GM13977 (cell line): ENCODE data around the gene UGT1A5.

ENCODE experiments used
- DNase-seq: peaks from one replicate; pipeline ENCODE4 v3.0.0; 2012; ENCODE audit warnings: low spot score
- in situ Hi-C: fragments of 300-500 bp; cut with MboI; formaldehyde crosslinking; loops from one replicate; pipeline ENCODE4 v1.12.0; 2022; ENCODE audit warnings: low sequenced_read_pairs, low pct_unique_long_range_greater_than_20kb, mixed read lengths, inconsistent platforms; ENCODE audit not compliant: unreplicated experiment
- TF ChIP-seq, protein P1 (sequence below): IDR thresholded peaks from 2 replicates; pipeline ENCODE4 v1.5.1; 2012; ENCODE audit warnings: mild to moderate bottlenecking, control low read depth; ENCODE audit not compliant: insufficient read depth; ENCODE audit errors: extremely low read depth, missing control alignments

The UGT1A5 gene

DNA sequence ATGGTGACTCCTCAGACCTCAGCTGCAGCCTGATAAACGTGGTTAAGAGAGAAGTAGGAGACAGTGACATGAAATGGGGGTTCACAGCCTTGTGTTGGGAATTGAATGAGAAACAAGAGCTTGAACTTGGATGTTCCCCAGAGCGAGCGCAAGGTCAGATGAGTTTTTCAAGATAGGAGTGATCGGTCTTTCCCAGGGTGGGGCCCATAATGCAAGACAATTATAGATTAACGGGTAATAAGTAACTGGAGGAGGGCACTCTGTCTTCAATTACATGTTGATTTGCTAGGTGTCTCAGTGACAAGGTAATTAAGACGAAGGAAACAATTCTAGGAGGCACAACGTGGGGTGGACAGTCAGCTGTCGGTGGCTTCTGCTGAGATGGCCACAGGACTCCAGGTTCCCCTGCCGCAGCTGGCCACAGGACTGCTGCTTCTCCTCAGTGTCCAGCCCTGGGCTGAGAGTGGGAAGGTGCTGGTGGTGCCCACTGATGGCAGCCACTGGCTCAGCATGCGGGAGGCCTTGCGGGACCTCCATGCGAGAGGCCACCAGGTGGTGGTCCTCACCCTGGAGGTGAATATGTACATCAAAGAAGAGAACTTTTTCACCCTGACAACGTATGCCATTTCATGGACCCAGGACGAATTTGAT, at the start of gene UGT1A5:
UGT1A5 (plus strand) TSS at position 297 of the 651 bp plus-strand sequence; CDS start at position 382, 85 bp downstream.
- TF ChIP-seq, protein P1, sequence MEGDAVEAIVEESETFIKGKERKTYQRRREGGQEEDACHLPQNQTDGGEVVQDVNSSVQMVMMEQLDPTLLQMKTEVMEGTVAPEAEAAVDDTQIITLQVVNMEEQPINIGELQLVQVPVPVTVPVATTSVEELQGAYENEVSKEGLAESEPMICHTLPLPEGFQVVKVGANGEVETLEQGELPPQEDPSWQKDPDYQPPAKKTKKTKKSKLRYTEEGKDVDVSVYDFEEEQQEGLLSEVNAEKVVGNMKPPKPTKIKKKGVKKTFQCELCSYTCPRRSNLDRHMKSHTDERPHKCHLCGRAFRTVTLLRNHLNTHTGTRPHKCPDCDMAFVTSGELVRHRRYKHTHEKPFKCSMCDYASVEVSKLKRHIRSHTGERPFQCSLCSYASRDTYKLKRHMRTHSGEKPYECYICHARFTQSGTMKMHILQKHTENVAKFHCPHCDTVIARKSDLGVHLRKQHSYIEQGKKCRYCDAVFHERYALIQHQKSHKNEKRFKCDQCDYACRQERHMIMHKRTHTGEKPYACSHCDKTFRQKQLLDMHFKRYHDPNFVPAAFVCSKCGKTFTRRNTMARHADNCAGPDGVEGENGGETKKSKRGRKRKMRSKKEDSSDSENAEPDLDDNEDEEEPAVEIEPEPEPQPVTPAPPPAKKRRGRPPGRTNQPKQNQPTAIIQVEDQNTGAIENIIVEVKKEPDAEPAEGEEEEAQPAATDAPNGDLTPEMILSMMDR, result no peak
- in situ Hi-C loops, result loop anchor here (25.0 kb wide), 1 partner anchor 225 kb away; no protein-coding TSS in a partner anchor
- DNase-seq, result no peak

DNA sequence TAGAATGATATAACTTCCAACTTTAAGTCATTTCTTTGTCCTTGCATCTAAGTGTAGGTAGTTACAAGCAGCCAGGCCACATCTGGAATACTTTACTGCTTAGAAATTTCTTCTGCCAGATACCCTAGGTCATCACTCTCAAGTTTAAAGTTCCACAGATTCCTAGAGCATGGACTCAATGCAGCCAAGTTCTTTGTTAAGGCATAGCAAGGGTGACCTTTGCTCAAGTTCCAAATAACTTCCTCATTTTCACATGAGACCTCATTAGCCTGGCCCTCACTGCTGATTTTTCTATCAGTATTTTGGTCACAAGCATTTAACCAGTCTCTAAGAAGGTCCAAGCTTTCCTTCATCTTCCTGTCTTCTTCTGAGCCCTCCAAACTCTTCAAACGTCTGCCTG, 48.8 kb upstream of the UGT1A5 start:
- TF ChIP-seq, protein P1, result no peak
- DNase-seq, result no peak
- in situ Hi-C loops, result no loop called here

DNA sequence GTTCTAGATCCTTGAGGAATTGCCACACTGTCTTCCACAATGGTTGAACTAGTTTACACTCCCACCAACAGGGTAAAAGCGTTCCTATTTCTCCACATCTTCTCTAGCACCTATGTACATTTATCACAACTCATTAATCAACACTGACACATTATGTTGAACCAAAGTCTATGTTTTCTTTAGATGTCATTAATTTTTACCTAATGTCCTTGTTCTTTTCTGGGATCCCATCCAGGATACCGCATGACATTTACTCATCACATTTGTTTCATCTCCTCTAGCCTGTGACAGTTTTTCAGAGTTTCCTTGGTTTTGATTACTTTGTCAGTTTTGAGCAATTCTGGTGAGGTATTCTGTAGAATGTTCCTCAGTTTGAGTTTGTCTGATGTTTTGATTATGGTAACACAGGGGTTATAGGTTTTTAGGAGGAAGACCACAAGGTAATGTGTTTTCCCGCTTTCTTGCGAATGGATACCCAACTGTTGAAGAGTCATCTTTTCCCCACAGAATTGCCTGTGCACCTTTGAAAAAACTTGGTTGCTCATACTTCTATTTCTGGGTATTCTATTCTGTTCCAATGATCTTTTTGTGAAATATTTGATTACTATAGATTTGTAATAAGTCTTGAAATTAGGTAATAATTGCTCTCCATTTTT, 44.0 kb upstream of the UGT1A5 start:
- no peak for DNase-seq
- in situ Hi-C loops, result no loop called here
- TF ChIP-seq, protein P1, result no peak

DNA sequence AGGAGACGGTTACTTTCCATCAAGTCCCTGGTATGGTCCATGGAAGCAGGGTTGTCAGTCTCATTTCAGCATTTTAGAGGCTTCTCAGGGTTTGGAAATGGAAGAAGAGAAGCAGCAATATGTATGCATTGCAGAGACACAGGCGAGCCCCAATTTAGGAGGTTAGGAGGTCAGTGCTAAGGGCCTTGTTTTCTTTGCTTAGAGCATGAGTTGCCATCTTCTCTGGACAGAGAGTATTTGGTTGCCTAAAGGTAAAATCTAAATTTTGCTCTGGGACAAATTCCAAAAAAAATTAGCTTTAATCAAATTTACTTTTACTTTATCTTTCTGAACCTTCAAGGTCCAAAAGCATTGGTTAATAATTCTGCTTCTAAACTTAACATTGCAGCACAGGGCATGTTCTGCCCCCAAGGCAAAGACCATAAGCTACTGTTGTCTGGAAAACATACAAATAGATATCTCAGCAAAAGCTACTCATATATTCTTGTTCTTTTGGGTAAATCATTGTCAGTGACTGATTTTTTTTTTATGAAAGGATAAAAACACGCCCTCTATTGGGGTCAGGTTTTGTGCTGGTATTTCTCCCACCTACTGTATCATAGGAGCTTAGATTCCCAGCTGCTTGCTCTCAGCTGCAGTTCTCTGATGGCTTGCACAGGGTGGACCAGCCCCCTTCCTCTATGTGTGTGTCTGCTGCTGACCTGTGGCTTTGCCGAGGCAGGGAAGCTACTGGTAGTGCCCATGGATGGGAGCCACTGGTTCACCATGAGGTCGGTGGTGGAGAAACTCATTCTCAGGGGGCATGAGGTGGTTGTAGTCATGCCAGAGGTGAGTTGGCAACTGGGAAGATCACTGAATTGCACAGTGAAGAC, 41.2 kb upstream of the UGT1A5 start, which contains the start of gene UGT1A9:
UGT1A9 (plus strand) TSS at position 609 of the 872 bp plus-strand sequence; CDS start at position 646, 37 bp downstream.
- TF ChIP-seq, protein P1, result no peak
- no peak for DNase-seq
- in situ Hi-C loops, result no loop called here

DNA sequence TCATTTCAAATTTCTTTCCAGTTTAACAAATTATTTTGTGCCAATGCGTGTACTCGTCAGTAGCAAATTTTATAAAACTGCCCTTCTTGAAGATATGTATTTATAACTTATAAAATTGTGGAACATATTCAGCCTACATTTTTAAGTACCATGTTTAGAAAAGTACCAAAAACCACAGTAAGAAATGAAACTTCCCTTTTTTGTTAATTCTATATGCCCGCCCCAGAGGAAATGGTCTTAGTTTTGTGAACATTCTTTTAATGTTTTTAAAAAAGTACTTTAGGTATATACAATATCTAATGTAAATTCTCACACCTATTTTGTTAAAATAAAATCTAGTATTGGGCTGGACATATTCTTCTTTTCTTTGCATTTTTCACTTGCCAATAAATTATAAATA, 39.8 kb upstream of the UGT1A5 start:
- in situ Hi-C loops, result no loop called here
- no peak for DNase-seq
- TF ChIP-seq, protein P1, result no peak

DNA sequence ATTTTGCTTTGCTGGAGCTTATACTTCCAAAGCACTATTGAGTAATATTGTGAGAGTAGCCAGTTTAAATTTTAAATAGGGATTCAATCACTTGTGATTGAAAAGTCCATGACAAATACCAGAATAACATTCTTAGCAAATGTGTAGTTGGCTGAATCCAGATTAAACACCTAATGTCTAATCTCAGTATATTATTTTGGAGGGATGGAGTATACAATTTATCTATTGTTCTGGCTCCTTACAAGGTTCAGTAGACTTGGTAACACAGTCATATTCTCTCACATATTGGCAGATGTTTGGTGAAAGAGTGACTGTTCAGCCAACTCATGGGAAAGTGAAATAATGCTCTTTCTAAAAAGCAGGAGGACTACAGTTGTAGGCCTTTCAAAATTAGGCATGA, 38.8 kb upstream of the UGT1A5 start:
- TF ChIP-seq, protein P1, result no peak
- in situ Hi-C loops, result no loop called here
- DNase-seq, result no peak
